ENCODE measurements around the gene CLCN6.

Gene CLCN6

GRCh38 chr1:11792106-11792505 is 13.9 kb upstream of the CLCN6 start:
- POLR2A ChIA-PET = no interaction called here
- no peak for TF ChIP-seq CTCF (IDR thresholded peaks at IDR 0.05; ENCODE audit: insufficient read depth, low read length, missing control alignments)
- CTCF ChIA-PET = interaction anchor here (0.6 kb wide), 1 partner anchor 18 kb away, joined by 3 read pairs; no protein-coding TSS in a partner anchor
- DNase-seq (ENCODE audit: low read depth, low spot score) = no peak
- no peak overlapping the region for H3K4me3 ChIP-seq (ENCODE audit: low read depth, low read length)

DNA sequence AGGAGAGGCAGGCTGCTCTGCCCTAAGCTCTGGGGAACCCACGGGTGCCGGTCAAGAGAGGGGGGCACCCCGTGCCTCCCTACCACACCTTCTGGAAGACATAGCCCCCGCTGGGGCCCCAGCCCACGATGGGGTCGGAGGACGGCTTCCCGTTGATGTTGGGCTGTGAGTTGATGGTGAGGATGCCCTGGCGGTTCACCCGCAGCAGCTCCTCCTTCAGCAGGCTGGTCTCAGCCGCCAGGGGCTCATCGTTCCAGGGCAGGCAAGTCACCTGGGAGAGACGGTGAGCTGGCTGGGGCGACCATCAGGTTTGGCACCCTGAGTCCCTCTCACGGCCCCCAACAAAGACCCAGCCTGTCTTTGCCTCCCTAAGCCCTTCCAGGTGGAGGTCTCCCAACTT is 12.2 kb upstream of the CLCN6 start:
- TF ChIP-seq CTCF (IDR thresholded peaks at IDR 0.05; ENCODE audit: insufficient read depth, low read length, missing control alignments) = no peak
- CTCF ChIA-PET = interaction anchor here (1.2 kb wide), 2 partner anchors 8 to 9 kb away, joined by 3 to 5 read pairs; no protein-coding TSS in a partner anchor
- H3K4me3 ChIP-seq (ENCODE audit: low read depth, low read length) = no peak overlapping the region
- DNase-seq (ENCODE audit: low read depth, low spot score) = no peak
- POLR2A ChIA-PET = interaction anchor here (1.3 kb wide), 1 partner anchor 10 kb away, joined by 3 read pairs; no protein-coding TSS in a partner anchor

DNA sequence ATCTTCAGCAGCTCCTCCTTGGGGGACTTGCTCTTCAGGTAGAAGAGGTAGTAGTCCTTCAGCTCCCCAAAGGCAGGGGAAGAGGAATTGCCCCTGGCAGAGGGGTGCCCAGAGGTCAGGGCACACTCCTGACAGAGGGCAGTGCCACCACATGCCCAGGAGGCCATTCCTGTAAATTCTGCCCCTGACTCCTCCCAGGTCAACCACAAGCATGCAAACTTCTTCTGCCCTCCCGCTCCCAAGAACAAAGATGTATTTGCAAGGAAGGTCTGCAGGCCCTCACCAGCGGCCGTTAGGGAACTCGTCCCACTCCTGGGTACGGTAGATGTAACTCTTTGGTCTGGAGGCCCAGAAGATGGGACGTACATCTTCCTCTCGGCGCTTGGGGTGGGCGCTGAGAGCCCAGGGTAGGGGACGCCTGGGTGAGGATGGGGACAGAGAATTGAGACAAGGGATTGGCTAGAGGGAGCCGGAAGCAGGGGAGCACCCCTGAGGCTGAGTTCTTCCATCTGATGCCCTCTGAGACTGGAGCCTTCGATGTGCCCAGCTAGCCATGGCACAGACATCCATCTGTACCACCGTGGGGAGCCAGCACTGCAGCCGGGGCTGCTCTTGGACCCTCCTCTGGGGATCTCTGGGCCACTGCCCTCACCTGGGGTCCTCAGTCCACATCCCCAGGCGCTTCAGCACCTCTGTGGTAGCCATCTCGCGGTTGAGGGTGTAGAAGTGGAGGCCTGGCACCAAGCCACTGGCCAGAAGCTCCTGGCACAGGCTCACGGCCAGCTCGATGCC is 11.3 kb upstream of the CLCN6 start:
- TF ChIP-seq CTCF (IDR thresholded peaks at IDR 0.05; ENCODE audit: insufficient read depth, low read length, missing control alignments) = no peak
- no peak overlapping the region for H3K4me3 ChIP-seq (ENCODE audit: low read depth, low read length)
- POLR2A ChIA-PET = interaction anchor here (1.3 kb wide), 1 partner anchor 9 kb away, joined by 3 read pairs; no protein-coding TSS in a partner anchor
- DNase-seq (ENCODE audit: low read depth, low spot score) = no peak
- CTCF ChIA-PET = interaction anchor here (1.2 to 2.9 kb wide), 3 partner anchors 8 to 10 kb away, joined by 5 to 8 read pairs (median 6); no protein-coding TSS in a partner anchor

DNA sequence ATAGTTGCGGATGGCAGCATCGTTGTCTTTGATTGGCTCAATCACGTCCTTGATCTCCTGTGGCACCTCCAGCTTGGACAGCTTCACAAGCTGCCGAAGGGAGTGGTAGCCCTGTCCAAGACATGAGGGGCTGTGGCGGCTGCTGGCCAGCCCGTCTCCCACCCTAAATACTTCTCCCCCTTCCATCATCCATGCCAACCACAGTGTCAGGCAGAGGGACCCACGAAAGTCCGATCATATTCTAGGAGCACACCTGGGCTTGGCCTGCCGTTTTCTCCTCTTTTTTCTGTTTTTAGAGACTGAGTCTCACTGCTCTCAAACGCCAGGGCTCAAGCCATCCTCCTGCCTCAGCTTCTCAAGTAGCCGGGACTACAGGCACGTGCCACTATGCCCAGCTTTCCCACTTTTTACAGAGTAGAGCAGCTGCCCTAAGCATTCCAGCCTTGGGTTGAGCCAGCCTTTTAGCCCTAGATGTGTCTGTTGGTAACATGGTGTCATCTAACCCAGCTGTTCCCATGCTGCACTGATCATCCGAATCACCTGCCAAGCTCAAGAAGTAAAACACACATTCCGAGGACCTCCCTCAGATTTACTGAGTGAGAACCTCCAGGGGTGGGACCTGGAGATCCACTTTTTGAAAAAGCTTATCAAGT is 10.6 kb upstream of the CLCN6 start:
- CTCF ChIA-PET = interaction anchor here (1.4 to 2.9 kb wide), 3 partner anchors 8 to 75 kb away, joined by 4 to 8 read pairs (median 6); no protein-coding TSS in a partner anchor
- no peak overlapping the region for H3K4me3 ChIP-seq (ENCODE audit: low read depth, low read length)
- no peak for DNase-seq (ENCODE audit: low read depth, low spot score)
- no peak for TF ChIP-seq CTCF (IDR thresholded peaks at IDR 0.05; ENCODE audit: insufficient read depth, low read length, missing control alignments)
- POLR2A ChIA-PET = no interaction called here

- no peak for DNase-seq (ENCODE audit: low read depth, low spot score)
- H3K4me3 ChIP-seq (ENCODE audit: low read depth, low read length) = no peak overlapping the region
- POLR2A ChIA-PET = no interaction called here
- CTCF ChIA-PET = interaction anchor here (1.4 to 2.9 kb wide), 3 partner anchors 9 to 76 kb away, joined by 4 to 8 read pairs (median 6); no protein-coding TSS in a partner anchor
- TF ChIP-seq CTCF (IDR thresholded peaks at IDR 0.05; ENCODE audit: insufficient read depth, low read length, missing control alignments) = no peak
These were observed 9.8 kb upstream of the CLCN6 start for GRCh38 chr1:11796036-11796828.

Data from AG04449 (cell line).